Measurements from ENCODE around the gene SNTG2.

Gene SNTG2

DNA sequence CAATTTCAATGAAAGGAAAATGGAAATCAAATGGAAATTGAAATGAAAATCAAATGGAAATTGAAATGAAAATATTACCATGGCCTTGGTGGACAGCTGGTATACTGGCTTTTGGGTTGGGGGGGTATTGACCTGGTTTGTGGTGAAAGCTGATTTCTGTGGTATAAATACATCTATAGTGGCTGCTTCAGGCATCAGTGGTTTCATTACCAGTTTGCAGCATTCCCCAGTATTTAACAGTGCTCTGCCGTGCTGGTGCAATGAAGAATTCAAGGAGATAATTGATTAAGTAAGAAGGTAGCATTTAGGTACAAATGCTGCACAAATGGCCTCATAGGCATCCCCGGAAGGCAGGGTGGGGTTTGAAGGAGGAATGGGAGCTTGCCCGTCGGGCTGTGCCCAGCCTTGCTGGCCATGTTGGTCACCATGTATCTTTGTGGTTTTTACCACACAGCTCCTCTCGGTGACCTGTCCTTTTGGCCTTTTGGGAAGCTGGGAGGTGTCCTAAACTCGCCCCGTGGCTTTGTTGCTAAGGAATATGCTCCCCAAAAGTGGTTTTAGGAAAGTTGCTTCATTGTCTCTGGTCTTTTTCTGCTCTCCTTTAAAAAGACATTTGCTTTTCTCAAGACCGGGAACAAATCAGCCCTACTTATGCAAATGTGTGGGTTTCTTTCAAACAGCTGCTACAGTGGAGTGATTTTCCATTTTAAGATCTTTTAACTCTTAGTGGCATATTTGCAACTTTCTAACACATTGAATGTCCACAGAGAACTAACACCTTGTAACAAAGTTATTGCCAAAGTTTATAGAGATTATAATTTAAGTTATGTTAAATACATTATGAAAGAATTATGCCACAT is 28.6 kb downstream of the SNTG2 start:
- H3K36me3 ChIP-seq (ENCODE audit: insufficient read depth, low read length): no peaks in the 10 kb centered on the region
- H3K9ac ChIP-seq (ENCODE audit: insufficient read length): no peak overlapping the region
- peak overlapping the region; percentile 38 for H3K4me3 ChIP-seq
- TF ChIP-seq POLR2AphosphoS5 (IDR thresholded peaks at IDR 0.05; ENCODE audit: borderline replicate concordance, low read depth, low read length) (no peak), FOXP2 (optimal IDR thresholded peaks at IDR 0.05; ENCODE audit: control extremely low read depth, extremely low read length, insufficient read depth) (no peak), EZH2 (IDR thresholded peaks at IDR 0.05) (no peak)
- no peaks in the 10 kb centered on the region for H3K9me3 ChIP-seq (ENCODE audit: low read depth, low read length)
- H3K27ac ChIP-seq: no peak overlapping the region
- DNase-seq (ENCODE audit: low read depth, low spot score): no peak

DNA sequence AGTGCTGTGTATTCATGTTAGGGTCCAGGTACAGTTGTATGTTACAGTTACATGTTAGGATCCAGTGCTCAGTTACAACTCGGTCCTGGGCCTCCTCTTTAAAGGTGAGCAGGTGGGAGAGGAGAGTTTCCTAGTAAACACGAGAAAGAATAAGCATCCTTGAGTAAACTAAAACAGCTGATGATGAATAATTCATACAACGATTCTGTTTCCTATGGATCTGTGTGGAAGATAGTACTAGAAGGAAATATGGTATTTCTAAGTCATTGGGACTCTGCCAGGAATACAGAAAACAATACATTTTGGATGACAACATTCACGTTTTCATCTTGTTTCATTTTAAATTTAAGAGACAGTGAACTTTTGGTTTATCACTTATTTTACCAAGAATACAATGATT is 29.5 kb downstream of the SNTG2 start:
- DNase-seq (ENCODE audit: low read depth, low spot score): no peak

GRCh38 chr2:981258-981657 is 30.6 kb downstream of the SNTG2 start:
- no peak for TF ChIP-seq FOXP2 (optimal IDR thresholded peaks at IDR 0.05; ENCODE audit: control extremely low read depth, extremely low read length, insufficient read depth)
- no peak for TF ChIP-seq EZH2 (IDR thresholded peaks at IDR 0.05)
- TF ChIP-seq POLR2AphosphoS5 (IDR thresholded peaks at IDR 0.05; ENCODE audit: borderline replicate concordance, low read depth, low read length): no peak
- no peak overlapping the region for H3K4me3 ChIP-seq
- no peak for DNase-seq (ENCODE audit: low read depth, low spot score)
- no peak overlapping the region for H3K27ac ChIP-seq
- no peaks in the 10 kb centered on the region for H3K9me3 ChIP-seq (ENCODE audit: low read depth, low read length)
- H3K36me3 ChIP-seq (ENCODE audit: insufficient read depth, low read length): no peaks in the 10 kb centered on the region
- no peak overlapping the region for H3K9ac ChIP-seq (ENCODE audit: insufficient read length)

More for the DNA sequence above, 29.5 kb downstream of the SNTG2 start:
- Histone ChIP-seq H3K4me3 (no peak overlapping the region), H3K9me3 (ENCODE audit: low read depth, low read length) (no peaks in the 10 kb centered on the region), H3K36me3 (ENCODE audit: insufficient read depth, low read length) (no peaks in the 10 kb centered on the region), H3K9ac (ENCODE audit: insufficient read length) (no peak overlapping the region), H3K27ac (no peak overlapping the region)
- TF ChIP-seq FOXP2 (optimal IDR thresholded peaks at IDR 0.05; ENCODE audit: control extremely low read depth, extremely low read length, insufficient read depth): no peak

DNA sequence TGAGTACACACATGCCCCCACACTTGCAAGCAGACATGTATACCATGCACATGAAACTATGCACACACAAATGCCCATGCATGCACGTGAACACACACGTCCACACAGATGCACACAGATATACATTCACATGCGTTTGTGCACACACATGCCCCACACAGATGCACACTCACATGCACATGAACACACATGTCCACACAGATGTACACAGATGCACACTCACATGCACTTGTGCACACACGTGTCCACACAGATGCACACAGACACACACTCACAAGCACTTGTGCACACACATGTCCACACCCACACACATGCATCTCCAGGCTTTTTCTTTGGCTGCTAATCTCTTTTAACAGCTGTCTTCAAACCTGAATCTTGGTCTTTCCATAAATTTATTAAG is 31.1 kb downstream of the SNTG2 start:
- Histone ChIP-seq H3K4me3 (no peak overlapping the region), H3K9me3 (ENCODE audit: low read depth, low read length) (no peaks in the 10 kb centered on the region), H3K27ac (no peak overlapping the region), H3K36me3 (ENCODE audit: insufficient read depth, low read length) (no peaks in the 10 kb centered on the region), H3K9ac (ENCODE audit: insufficient read length) (no peak overlapping the region)
- DNase-seq (ENCODE audit: low read depth, low spot score): no peak
- TF ChIP-seq FOXP2 (optimal IDR thresholded peaks at IDR 0.05; ENCODE audit: control extremely low read depth, extremely low read length, insufficient read depth) (no peak), POLR2AphosphoS5 (IDR thresholded peaks at IDR 0.05; ENCODE audit: borderline replicate concordance, low read depth, low read length) (no peak)

- Histone ChIP-seq H3K27ac (peak overlapping the region; percentile 80; the same call in 1 of the 2 replicates), H3K9me3 (ENCODE audit: low read depth, low read length) (no peaks in the 10 kb centered on the region), H3K36me3 (ENCODE audit: insufficient read depth, low read length) (no peaks in the 10 kb centered on the region), H3K9ac (ENCODE audit: insufficient read length) (peak overlapping the region; percentile 54), H3K4me3 (peak overlapping the region; percentile 44)
- no peak for DNase-seq (ENCODE audit: low read depth, low spot score)
- no peak for TF ChIP-seq FOXP2 (optimal IDR thresholded peaks at IDR 0.05; ENCODE audit: control extremely low read depth, extremely low read length, insufficient read depth)
- no peak for TF ChIP-seq EZH2 (IDR thresholded peaks at IDR 0.05)
- TF ChIP-seq POLR2AphosphoS5 (IDR thresholded peaks at IDR 0.05; ENCODE audit: borderline replicate concordance, low read depth, low read length): no peak
Measured at GRCh38 chr2:985317-985898, 34.8 kb downstream of the SNTG2 start.

DNA sequence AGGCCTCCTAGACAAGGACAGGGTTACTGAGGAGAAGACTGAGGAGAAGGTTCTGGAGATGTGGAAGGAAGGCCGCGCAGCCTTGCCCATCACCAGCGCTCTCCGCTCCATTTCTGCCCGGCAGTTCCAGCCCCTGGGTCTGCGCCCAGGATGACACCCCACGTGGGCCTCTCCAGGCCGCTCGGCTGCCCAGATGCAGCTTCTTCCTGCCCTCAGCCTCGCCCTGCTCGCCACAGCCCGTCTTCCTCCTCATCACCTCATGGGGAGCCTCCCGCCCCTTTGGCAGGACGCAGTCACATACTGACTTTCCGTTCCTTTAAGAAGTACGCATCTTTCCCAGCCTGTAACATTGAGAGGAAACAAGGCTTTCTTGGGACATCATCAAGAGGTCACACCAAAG is 37.1 kb downstream of the SNTG2 start:
- no peaks in the 10 kb centered on the region for H3K9me3 ChIP-seq (ENCODE audit: low read depth, low read length)
- H3K36me3 ChIP-seq (ENCODE audit: insufficient read depth, low read length): no peaks in the 10 kb centered on the region
- H3K9ac ChIP-seq (ENCODE audit: insufficient read length): no peak overlapping the region
- no peak for TF ChIP-seq POLR2AphosphoS5 (IDR thresholded peaks at IDR 0.05; ENCODE audit: borderline replicate concordance, low read depth, low read length)
- no peak for TF ChIP-seq FOXP2 (optimal IDR thresholded peaks at IDR 0.05; ENCODE audit: control extremely low read depth, extremely low read length, insufficient read depth)
- no peak for TF ChIP-seq EZH2 (IDR thresholded peaks at IDR 0.05)
- H3K27ac ChIP-seq: no peak overlapping the region
- no peak overlapping the region for H3K4me3 ChIP-seq
- DNase-seq (ENCODE audit: low read depth, low spot score): no peak

GRCh38 chr2:989781-990467 is 39.3 kb downstream of the SNTG2 start:
- H3K4me3 ChIP-seq: no peak overlapping the region
- no peak overlapping the region for H3K9ac ChIP-seq (ENCODE audit: insufficient read length)
- H3K36me3 ChIP-seq (ENCODE audit: insufficient read depth, low read length): no peaks in the 10 kb centered on the region
- DNase-seq (ENCODE audit: low read depth, low spot score): no peak
- no peak overlapping the region for H3K27ac ChIP-seq
- no peak for TF ChIP-seq EZH2 (IDR thresholded peaks at IDR 0.05)
- no peak for TF ChIP-seq FOXP2 (optimal IDR thresholded peaks at IDR 0.05; ENCODE audit: control extremely low read depth, extremely low read length, insufficient read depth)
- no peaks in the 10 kb centered on the region for H3K9me3 ChIP-seq (ENCODE audit: low read depth, low read length)

DNA sequence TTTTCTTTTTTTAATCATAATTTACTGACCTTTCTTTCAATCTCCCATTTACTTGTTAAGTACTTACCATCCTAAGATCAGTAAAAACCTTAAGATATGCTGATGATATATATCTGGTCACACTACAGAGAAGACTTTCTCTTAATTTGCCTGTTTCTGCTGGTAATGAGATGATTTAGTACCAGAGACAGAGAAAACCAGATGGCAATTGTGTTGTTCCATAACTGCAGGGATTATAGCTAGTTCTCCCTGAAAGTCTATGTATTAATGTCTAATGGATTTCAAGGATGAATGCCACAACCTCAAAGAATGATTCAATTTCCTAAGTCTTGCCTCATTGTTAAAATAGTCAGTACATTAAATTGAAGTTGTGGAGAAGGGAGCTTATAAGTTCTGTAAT is 40.3 kb downstream of the SNTG2 start:
- DNase-seq (ENCODE audit: low read depth, low spot score): no peak

More for the DNA sequence above, 40.3 kb downstream of the SNTG2 start:
- H3K27ac ChIP-seq: no peak overlapping the region
- H3K4me3 ChIP-seq: no peak overlapping the region
- no peak for TF ChIP-seq EZH2 (IDR thresholded peaks at IDR 0.05)
- TF ChIP-seq POLR2AphosphoS5 (IDR thresholded peaks at IDR 0.05; ENCODE audit: borderline replicate concordance, low read depth, low read length): no peak
- no peak for TF ChIP-seq FOXP2 (optimal IDR thresholded peaks at IDR 0.05; ENCODE audit: control extremely low read depth, extremely low read length, insufficient read depth)
- H3K9me3 ChIP-seq (ENCODE audit: low read depth, low read length): peaks cover 2% of the 10 kb centered on the region; the same call in 1 of the 2 replicates
- no peak overlapping the region for H3K9ac ChIP-seq (ENCODE audit: insufficient read length)
- no peaks in the 10 kb centered on the region for H3K36me3 ChIP-seq (ENCODE audit: insufficient read depth, low read length)
